T-helper 22 cell (primary cell): ENCODE data around the gene TMBIM6.

Experiments used
- DNase-seq: peaks from one replicate; pipeline ENCODE4 v3.0.0-alpha.2; 2020; ENCODE audit warnings: low read depth

TMBIM6 gene

GRCh38 chr12:49798248-49798647 lies 56.9 kb downstream of the TMBIM6 start:
- DNase-seq: no peak

- no peak for DNase-seq
These were observed 57.6 kb downstream of the TMBIM6 start for GRCh38 chr12:49798934-49799333.

GRCh38 chr12:49800421-49801140 lies 59.2 kb downstream of the TMBIM6 start:
- DNase-seq: no peak

GRCh38 chr12:49801141-49802063 lies 60.0 kb downstream of the TMBIM6 start:
- no peak for DNase-seq

- DNase-seq: no peak
These were observed 62.5 kb downstream of the TMBIM6 start for GRCh38 chr12:49803693-49804450.

- no peak for DNase-seq
These were observed 63.5 kb downstream of the TMBIM6 start for GRCh38 chr12:49804821-49805220.

GRCh38 chr12:49805409-49805808 lies 64.1 kb downstream of the TMBIM6 start:
- no peak for DNase-seq

- DNase-seq: no peak
These were observed 65.0 kb downstream of the TMBIM6 start for GRCh38 chr12:49806321-49806813.

- no peak for DNase-seq
These were observed 65.5 kb downstream of the TMBIM6 start for GRCh38 chr12:49806877-49807276.

GRCh38 chr12:49807991-49808580 lies 66.7 kb downstream of the TMBIM6 start:
- no peak for DNase-seq

GRCh38 chr12:49808686-49809380 lies 67.5 kb downstream of the TMBIM6 start:
- no peak for DNase-seq

GRCh38 chr12:49809381-49809905 lies 68.1 kb downstream of the TMBIM6 start:
- no peak for DNase-seq

GRCh38 chr12:49809906-49810389 lies 68.6 kb downstream of the TMBIM6 start:
- DNase-seq: no peak

- no peak for DNase-seq
These were observed 69.8 kb downstream of the TMBIM6 start for GRCh38 chr12:49811136-49811535.

GRCh38 chr12:49811961-49812401 lies 70.6 kb downstream of the TMBIM6 start:
- DNase-seq: no peak

- no peak for DNase-seq
These were observed 71.8 kb downstream of the TMBIM6 start for GRCh38 chr12:49813131-49813530.
